Testis (tissue), 3 donors: ENCODE measurements around the gene RIC8B. TPM values are rescaled to one million over a fixed set of nuclear protein-coding genes. Genes with fewer than 3 reads are reported as not detected.
A peak's percentile ranks its signal among the peaks of the same experiment; 100 is the strongest.

Experiments
- DNase-seq: peaks from one replicate; pipeline ENCODE4 v3.0.0-alpha.2; 2019
- H3K27ac ChIP-seq, 2 donors: fragments of 200-600 bp; sonication (generic); one replicate each; pipeline ENCODE4 v1.5.1; 2019
- H3K27me3 ChIP-seq: fragments of 200-600 bp; sonication (generic); one replicate; pipeline ENCODE4 v1.5.1; 2019
- H3K36me3 ChIP-seq: fragments of 200-600 bp; sonication (generic); one replicate; pipeline ENCODE4 v1.5.1; 2017; ENCODE audit warnings: low read depth; ENCODE audit errors: missing control alignments
- H3K4me1 ChIP-seq: fragments of 200-600 bp; sonication (generic); one replicate; pipeline ENCODE4 v1.5.1; 2019
- H3K4me3 ChIP-seq, 2 donors: fragments of 200-600 bp; sonication (generic); one replicate each; pipeline ENCODE4 v1.5.1; 2017 to 2019
- H3K9me3 ChIP-seq: fragments of 200-600 bp; sonication (generic); one replicate; pipeline ENCODE4 v1.5.1; 2017
- POLR2A ChIP-seq: fragments of 450-650 bp; IDR thresholded peaks from one replicate; pipeline ENCODE4 v1.6.1; 2017; ENCODE audit warnings: antibody characterized with exemption, mild to moderate bottlenecking, moderate library complexity
- WGBS, 2 donors: methylation state at CpG; one replicate each; pipeline ENCODE4 v1.1.5; 2018; 5-methylcytosine and 5-hydroxymethylcytosine counted together
- intact Hi-C: fragments of 100-400 bp; cut with DNase I; formaldehyde crosslinking; loops from one replicate; pipeline ENCODE4 v1.15.1; 2023; ENCODE audit warnings: low total_unique reads
- polyA plus RNA-seq: library from polyadenylated mRNA; stranded (reverse); fragments of 350-450 nt; fragmentation: Illumina TruSeq; extraction: RNeasy Lipid Tissue Mini Kit (QIAGEN cat#74804); gene quantifications from one replicate; pipeline ENCODE4 v1.2.3, GENCODE V29; 2014; ENCODE audit warnings: low read depth, low replicate concordance; ENCODE audit not compliant: insufficient read depth
- total RNA-seq, 2 donors: library from RNA; depleted of rRNA; stranded (reverse); fragments of >200 nt; gene quantifications; one replicate each; pipeline ENCODE4 v1.2.3, GENCODE V29; 2016
- TF ChIP-seq, protein P1 (sequence below), 3 experiments: fragments of 450-650 bp in 2 of 3; fragments of 200-600 bp in 1 of 3; sonication (generic) in 1 of 3; IDR thresholded peaks; one replicate each; pipeline ENCODE4 v1.5.1; 2016 to 2019; ENCODE audit warnings: antibody characterized with exemption in 3 of 3, mild to moderate bottlenecking in 2 of 3, moderate library complexity in 1 of 3

The RIC8B gene
- total and polyA plus RNA-seq, 3 donors from 2014 or later, result 14.3 to 27.7 (median 18.3) TPM

DNA sequence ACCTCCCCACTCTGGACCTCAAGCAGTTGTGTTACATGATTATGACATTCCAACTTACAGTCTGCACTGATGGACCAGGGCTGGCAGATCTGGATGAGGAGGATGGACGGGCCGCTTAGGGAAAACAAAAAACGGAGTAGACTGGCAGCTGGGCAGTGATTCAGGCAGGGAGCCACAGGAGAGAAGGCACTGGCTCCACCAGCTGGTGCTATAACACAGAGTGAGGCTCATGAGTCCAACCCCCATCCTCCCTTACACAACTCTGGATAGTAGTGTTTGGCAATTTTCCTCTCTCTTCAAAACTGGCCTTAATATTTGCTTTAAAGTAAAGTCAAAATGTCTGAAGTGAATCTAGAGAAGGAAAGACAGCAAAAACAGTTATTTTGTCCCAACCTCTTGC lies 9.7 kb upstream of the RIC8B start:
- intact Hi-C loops, result no loop called here
- H3K36me3 ChIP-seq, result no peaks in the 10 kb centered on the region
- H3K27ac ChIP-seq, result no peak overlapping the region
- DNase-seq, result peak; percentile 41
- 84 to 96% methylated on average over 3 of the region's 3 CpGs for WGBS, 2 donors
- H3K4me3 ChIP-seq, result no peak overlapping the region
- H3K27me3 ChIP-seq, result no peaks in the 10 kb centered on the region
- H3K4me1 ChIP-seq, result peaks cover 17% of the 10 kb centered on the region
- H3K9me3 ChIP-seq, result no peaks in the 10 kb centered on the region
- TF ChIP-seq, protein P1, sequence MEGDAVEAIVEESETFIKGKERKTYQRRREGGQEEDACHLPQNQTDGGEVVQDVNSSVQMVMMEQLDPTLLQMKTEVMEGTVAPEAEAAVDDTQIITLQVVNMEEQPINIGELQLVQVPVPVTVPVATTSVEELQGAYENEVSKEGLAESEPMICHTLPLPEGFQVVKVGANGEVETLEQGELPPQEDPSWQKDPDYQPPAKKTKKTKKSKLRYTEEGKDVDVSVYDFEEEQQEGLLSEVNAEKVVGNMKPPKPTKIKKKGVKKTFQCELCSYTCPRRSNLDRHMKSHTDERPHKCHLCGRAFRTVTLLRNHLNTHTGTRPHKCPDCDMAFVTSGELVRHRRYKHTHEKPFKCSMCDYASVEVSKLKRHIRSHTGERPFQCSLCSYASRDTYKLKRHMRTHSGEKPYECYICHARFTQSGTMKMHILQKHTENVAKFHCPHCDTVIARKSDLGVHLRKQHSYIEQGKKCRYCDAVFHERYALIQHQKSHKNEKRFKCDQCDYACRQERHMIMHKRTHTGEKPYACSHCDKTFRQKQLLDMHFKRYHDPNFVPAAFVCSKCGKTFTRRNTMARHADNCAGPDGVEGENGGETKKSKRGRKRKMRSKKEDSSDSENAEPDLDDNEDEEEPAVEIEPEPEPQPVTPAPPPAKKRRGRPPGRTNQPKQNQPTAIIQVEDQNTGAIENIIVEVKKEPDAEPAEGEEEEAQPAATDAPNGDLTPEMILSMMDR (IDR thresholded peaks at IDR 0.05), result no peak

DNA sequence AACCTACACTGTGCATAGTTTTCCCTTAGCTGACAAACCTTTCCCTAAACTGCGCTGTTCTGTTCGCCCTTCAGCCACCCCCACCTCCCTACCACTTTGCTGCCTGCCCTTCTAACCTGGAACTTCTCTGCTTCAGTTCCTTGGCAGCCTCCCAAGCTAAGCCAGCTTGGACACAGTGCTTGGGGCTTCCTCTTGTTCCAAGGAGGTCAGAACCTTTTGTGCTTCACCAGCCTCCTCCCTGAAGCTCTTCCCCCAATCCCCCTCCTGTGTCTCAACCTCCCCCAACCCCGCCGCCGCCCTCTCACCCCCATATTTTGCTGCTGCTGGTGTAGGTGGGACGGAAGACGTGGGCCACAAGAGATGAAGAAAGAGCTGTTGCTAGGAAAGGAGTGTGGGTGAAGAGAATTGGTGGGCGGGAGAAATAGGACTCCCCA lies 8.1 kb upstream of the RIC8B start:
- no peaks in the 10 kb centered on the region for H3K9me3 ChIP-seq
- TF ChIP-seq POLR2A, result no peak
- TF ChIP-seq, protein P1 (IDR thresholded peaks at IDR 0.05), result no peak
- H3K36me3 ChIP-seq, result no peaks in the 10 kb centered on the region
- H3K27ac ChIP-seq, result peak overlapping the region; percentile 18 to 51
- no peak overlapping the region for H3K4me3 ChIP-seq
- H3K4me1 ChIP-seq, result peaks cover 17% of the 10 kb centered on the region
- intact Hi-C loops, result no loop called here
- WGBS, 2 donors, result 22 to 38% methylated on average over 8 of the region's 8 CpGs
- peak; percentile 77 for DNase-seq
- no peaks in the 10 kb centered on the region for H3K27me3 ChIP-seq

DNA sequence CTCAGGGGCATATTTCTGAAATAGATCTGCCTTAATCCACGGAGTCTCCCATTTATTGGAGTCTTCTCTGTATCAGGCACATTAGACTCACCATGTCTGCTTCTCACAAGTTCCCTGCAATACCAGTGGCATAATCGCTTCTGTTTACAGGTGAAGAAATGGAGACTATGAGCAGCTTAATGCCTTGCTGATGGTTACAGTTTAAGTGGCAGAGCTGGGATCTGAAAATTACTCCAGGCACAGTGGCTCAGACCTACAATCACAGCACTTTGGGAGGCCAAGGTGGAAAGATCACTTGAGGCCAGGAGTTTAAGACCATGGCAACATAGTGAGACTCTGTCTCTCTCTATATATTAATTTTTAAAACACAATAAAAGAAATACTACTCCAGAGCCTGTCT lies 7.3 kb upstream of the RIC8B start:
- DNase-seq, result no peak
- TF ChIP-seq POLR2A, result no peak
- TF ChIP-seq, protein P1 (IDR thresholded peaks at IDR 0.05), result no peak
- H3K4me3 ChIP-seq, result no peak overlapping the region
- no peaks in the 10 kb centered on the region for H3K36me3 ChIP-seq
- intact Hi-C loops, result no loop called here
- H3K9me3 ChIP-seq, result no peaks in the 10 kb centered on the region
- WGBS, 2 donors, result 62 to 75% methylated on average over 1 to 2 of the region's 2 CpGs
- H3K27ac ChIP-seq, result peak overlapping the region in 1 of 2 donors; percentile 51
- H3K27me3 ChIP-seq, result no peaks in the 10 kb centered on the region
- H3K4me1 ChIP-seq, result peaks cover 24% of the 10 kb centered on the region

DNA sequence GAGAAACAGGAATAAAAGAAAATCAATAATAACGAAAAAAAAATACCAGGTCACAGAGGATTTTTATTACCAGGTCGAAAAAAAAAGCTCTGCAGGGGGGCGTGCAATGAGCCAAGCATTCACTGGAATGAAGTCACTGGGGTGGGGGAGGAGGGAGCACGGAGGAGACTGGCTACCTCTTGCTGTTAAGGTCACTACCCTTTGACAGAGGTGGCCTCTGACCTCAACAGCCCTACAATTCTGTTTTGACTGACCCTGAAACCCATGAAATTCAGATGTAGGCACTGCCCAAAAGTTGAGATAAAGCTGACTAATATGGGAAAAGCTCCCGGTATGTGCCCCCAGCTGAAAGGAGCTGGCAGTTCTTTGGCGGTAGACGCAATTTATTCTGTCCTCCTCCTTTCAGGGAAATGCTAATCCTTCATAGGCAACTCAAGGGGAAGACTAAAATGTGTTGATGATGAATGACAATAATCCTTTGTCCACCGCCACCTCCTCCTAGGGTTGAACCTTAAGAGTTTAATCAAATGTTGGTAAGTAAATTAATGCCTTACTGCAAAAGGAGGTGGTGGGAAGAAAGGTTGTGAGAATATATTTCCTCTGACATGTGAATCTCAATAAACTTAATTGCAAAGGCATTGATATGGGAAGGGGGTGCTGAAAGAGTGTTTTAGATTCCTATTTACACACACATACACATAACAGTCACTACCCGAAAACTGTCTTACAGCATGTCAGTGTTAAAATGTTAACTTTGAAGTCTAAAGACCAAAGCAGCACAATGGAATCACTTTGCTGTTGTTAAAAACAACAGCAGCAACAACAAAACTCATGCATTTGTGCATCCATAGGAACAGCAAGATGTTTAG lies 6.3 kb upstream of the RIC8B start:
- Histone ChIP-seq H3K27me3 (no peaks in the 10 kb centered on the region), H3K36me3 (no peaks in the 10 kb centered on the region), H3K9me3 (no peaks in the 10 kb centered on the region), H3K27ac (no peak overlapping the region), H3K4me1 (peaks cover 24% of the 10 kb centered on the region), H3K4me3 (no peak overlapping the region)
- 67 to 78% methylated on average over 9 of the region's 9 CpGs for WGBS, 2 donors
- TF ChIP-seq, protein P1 (IDR thresholded peaks at IDR 0.05), result no peak
- TF ChIP-seq POLR2A, result no peak
- no peak for DNase-seq
- intact Hi-C loops, result no loop called here

DNA sequence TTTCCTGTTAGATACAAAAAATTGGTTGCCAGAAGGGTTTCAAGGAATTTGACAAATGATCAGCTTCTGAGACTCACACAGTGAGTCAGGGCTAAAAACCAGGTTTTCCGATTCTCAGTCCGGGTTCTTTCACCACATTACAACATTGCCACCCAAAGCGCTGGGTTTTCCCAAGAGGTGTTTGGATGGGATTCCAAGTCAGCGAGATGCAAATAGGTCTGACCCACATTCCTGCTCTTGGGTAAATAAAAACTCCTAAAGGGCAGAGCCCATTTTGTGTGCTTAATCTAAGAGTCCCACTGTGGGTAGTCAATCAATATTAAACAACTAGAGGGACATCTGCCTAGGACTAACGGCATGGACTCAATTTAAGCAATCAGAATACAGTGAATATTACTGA lies 5.4 kb upstream of the RIC8B start:
- no peak for TF ChIP-seq POLR2A
- TF ChIP-seq, protein P1 (IDR thresholded peaks at IDR 0.05), result no peak
- Histone ChIP-seq H3K4me1 (peaks cover 24% of the 10 kb centered on the region), H3K36me3 (no peaks in the 10 kb centered on the region), H3K27ac (no peak overlapping the region), H3K9me3 (no peaks in the 10 kb centered on the region), H3K27me3 (no peaks in the 10 kb centered on the region), H3K4me3 (no peak overlapping the region)
- intact Hi-C loops, result no loop called here
- no peak for DNase-seq
- WGBS, 2 donors, result 84 to 92% methylated on average over 5 of the region's 5 CpGs
